G401 (cell line): ENCODE data around the gene SPACA9. TPM values are rescaled to one million over a fixed set of nuclear protein-coding genes. Genes with fewer than 3 reads are reported as not detected.

ENCODE experiments used
- DNase-seq: peaks from one replicate; pipeline ENCODE4 v3.0.0-alpha.2; 2015; ENCODE audit warnings: low spot score
- in situ Hi-C: cut with HindIII; loops from 2 replicates; pipeline ENCODE4 v1.10.0; 2016; ENCODE audit warnings: low sequenced_read_pairs, mixed read lengths
- total RNA-seq: library from RNA; depleted of rRNA; stranded (reverse); fragments of >200 nt; shearing (Covaris generic); gene quantifications from 2 replicates; pipeline ENCODE4 v1.2.3, GENCODE V29; 2014

SPACA9 gene
- total RNA-seq, 1 experiment from 2014 or later, result 5.5 TPM

DNA sequence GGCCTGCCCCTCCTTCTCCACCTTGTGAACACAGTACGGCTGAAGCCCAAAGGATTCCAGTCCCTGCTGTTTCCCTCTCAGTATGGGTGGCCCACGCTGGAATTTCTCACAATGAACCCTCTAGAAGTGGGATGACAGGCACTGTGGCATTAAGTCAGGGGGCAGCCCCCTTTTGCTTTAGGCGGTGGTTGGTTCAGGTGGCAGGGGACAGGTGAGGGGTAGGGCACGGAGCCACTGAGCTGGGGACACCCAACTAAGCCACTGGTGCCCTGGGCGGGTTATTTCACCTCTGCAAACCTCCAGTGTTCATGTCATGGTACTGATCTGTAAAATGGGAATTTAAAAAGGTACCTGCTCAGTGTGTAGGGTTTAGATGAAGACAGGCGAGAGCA is 7.6 kb downstream of the SPACA9 start:
- in situ Hi-C loops, result no loop called here

DNA sequence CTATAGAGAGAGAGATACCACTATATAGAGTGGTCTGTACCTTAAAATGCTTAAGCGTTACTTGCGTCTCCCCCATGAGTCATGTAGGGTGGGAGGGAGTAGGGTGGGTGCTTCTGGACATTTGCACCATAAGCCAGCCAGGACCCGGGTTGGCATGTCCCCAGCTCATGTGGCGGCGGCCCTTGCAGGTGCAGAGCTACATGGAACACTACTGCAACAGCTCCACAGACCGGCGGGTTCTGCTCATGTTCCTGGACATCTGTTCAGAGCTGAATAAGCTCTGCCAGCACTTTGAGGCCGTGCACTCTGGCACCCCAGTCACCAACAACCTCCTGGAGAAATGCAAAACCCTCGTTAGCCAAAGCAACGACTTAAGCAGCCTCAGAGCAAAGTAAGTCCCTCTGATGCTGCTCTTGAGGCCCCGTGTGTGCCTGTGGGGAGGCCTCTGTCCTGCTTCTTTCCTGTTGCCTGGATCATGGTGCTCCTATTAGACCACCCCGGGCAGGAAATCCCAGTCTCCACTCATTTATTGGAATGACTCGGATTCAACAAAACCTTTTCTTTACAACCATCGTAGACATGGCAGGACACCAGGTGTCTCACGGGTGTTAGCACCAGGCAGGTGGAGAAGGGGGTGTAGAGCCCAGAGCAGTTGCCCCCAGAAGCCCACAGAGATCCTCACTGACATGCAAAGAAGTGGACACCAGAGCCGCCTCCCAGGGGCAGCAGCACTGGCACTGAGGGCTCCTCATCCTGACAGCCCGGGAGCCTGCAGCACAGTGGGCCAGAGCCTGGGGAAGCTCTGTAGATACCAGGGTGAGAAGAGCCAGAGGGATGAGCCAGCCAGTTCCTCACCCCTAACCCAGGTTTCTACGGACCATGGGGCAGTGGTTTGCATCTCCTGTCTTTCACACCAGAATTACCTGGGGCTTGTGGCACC is 8.8 kb downstream of the SPACA9 start:
- in situ Hi-C loops, result no loop called here
- DNase-seq, result no peak

More for the DNA sequence above, 7.6 kb downstream of the SPACA9 start:
- DNase-seq, result no peak

DNA sequence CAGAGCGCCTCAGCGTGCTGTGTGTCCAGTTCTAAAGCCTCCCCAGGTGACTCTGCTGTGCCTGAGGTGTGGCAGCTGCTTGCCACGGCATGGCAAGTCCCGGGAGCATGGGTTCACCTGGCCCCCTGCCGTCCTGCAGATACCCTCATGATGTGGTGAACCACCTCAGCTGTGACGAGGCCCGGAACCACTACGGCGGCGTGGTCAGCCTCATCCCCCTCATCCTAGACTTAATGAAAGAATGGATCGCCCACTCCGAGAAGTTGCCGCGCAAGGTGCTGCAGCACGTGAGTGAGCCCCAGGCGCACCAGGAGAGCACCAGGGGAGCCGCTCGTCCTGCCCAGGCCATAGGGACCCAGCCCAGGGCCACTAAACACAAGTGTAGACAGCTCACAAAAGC is 9.5 kb downstream of the SPACA9 start:
- in situ Hi-C loops, result no loop called here
- no peak for DNase-seq

DNA sequence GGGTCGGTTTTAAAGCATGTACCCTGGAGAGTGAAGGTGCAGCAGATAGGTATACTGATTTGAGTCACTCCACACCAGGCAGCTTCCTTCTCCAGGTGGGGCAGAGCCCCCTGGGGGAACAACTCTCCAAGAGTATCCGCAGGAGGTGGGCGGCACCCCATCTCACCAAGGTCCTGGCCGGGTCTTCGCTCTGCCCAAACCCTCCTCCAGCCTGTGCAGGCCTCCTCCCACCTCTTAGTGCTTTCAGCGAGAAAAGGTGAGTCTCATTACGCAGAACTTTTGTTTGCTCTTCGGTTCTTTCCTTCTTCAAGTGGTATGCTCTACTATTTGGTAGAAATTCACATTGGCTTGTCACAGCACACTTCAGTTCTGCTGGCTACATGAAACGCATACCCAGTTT is 13.7 kb downstream of the SPACA9 start:
- in situ Hi-C loops, result no loop called here
- DNase-seq, result no peak

DNA sequence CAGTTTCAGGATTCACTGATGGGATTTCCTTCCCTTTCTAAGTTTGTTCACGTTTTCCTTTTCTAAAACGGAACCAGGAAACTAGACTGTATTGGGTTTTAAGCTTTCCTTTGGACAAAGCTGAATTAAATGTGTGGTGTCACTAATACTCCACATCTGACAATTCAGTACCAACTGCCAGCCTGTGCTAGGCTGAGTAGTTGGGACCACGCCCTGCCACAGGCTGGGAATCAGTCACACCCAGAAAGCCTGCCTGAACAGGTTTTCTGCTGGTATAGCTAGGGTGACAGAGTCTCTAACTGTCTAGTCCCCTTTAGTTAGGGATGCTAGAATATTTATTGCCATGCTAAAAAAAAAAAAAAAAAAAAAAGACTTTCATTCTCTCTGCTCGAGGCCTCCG is 15.6 kb downstream of the SPACA9 start:
- in situ Hi-C loops, result no loop called here
- DNase-seq, result no peak

DNA sequence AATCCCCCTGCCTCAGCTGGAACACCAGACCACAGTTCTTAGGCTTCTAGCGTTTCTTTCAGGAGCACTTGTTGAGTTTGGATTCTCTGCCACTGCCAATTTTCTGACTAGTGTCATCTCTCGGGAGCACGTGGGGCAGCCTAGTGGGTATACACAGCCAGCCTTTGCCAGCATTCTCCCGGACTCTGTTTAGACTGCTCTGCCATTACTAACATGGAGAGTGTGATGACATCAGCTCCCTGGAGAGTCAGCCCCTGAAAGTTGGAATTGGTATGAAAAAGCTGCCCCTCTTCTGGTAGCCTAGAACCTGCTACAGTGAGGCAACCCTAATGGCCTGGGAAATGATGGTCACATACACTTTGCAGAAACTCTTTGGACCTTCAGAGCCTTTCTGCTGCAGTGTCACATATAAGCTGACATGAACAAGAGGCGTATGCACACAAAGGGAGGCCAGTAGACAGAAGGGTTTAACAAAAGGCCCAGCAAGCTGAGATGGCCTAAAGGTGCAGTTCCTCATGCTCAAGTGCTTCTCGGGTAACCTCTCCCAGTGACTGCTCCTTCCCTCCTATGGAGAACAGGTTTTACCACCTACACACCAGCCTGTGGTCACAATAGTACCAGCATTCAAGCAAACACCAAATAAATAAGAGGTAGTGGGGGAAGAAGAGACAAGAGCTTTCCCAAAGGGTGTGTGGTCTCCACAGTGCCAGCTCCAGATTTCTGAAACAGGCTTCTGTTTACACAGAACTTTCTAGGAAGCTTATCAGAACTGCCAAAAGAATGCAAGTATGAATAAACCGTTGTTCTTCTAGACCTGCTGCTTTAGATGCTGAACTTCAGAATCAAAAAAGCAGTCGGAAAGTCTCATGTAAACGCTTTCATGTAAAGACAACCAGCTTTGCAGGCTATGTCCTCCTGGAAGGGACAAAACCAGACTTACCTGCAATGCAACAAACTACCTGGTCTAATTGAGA is 16.5 kb downstream of the SPACA9 start:
- no peak for DNase-seq
- in situ Hi-C loops, result no loop called here

DNA sequence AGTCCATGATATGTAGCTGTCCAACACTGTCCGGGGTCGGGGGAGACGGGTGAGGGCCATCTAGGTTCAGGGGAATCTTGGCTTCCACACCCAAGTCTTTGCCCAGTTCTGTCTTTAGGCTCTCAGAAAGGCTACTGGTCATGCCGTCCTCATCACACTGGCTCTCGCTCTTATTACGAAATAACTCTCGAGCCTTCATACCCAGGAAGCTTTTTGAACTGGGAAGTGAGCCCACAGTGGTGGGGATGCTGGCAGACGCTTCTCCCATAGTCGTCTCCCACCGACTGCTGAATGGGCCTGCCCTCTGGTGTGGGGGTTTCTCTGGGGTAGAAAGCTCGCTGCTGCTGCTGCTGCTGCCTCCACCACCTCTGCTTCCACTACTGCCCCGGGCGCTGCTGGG is 17.6 kb downstream of the SPACA9 start:
- DNase-seq, result peak; percentile 23
- in situ Hi-C loops, result no loop called here

DNA sequence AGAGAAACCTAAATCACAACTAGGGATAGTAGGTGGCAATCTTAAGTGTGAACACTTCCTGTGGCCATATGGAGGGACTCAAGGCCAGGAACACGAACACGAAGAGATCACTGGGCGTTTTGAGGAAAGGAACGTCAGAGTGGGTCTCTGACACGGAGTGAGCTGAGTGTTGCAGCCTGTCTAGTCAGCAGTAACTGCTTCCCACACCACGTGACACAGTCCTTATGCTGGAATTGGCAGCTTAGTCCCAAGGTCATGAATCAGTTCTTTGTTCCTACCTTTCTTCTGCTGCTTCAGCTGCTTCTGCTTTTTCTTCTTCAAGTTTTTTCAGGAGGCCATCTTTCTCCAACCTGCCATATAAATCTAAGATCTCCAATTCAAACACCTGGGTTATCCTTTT is 18.2 kb downstream of the SPACA9 start:
- in situ Hi-C loops, result no loop called here
- DNase-seq, result peak; percentile 85

DNA sequence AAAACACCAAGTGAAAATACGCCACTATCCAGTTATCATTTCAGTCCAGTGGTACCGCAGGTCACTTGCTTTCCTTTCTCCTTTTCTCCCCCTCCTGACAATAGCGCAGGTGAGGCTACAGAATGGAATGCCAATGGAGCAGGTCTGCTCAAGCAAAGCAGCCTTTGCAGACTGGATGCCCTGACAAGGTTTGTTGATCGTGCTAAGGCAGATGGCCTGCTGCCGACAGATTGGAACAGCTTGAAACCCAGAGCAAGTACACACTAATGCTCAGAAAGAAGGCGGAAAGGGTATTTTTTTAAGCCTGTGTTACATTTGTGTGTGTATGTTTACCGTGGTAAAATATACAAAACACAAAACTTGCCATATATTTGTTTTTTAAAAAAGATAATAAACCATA is 19.4 kb downstream of the SPACA9 start:
- peak; percentile 93 for DNase-seq
- in situ Hi-C loops, result no loop called here

DNA sequence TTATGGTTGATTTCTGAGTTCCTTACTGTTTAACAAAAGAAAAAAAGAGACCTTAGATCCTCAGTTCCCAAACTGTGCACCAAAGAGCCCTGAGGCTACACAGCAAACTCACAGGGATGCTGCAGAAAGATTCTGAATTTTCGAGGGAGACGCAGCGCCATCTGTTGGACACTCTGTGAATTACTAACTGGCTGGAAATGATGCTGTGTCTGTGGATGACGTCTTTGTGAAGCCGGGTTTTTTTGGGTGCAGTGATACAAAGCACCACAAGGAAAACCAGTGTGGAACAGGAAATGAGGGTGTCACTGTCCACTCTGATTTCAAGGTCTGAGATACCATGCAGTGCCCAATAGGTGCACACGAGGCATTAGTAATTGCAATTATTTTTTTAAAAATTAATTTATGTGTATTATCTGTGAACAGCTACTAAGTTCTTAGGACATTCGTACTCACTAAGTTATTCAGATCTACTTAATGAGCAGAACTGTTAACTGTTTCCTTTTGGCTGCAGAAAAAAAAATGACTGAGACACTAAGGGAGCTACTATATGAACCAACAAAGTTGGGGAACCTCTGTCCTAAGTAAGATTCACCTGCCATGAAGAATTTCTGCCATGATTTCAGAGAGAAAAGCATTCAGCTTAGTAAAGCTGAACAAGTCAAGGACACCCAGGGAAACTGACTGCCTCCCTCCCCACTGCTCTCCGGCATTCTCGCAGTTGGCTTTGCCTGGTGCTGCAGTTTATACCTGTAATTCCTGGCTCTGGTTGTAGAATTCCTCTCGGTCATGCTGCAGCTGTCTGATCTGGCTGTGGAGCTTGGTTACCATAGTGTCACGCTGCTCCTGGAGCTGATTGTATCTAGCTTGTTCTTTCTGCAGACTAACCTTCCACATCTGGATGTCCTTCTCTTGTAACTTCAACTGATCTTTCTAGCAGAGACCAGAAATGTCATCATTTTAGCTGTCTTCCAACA is 23.4 kb downstream of the SPACA9 start:
- in situ Hi-C loops, result no loop called here

DNA sequence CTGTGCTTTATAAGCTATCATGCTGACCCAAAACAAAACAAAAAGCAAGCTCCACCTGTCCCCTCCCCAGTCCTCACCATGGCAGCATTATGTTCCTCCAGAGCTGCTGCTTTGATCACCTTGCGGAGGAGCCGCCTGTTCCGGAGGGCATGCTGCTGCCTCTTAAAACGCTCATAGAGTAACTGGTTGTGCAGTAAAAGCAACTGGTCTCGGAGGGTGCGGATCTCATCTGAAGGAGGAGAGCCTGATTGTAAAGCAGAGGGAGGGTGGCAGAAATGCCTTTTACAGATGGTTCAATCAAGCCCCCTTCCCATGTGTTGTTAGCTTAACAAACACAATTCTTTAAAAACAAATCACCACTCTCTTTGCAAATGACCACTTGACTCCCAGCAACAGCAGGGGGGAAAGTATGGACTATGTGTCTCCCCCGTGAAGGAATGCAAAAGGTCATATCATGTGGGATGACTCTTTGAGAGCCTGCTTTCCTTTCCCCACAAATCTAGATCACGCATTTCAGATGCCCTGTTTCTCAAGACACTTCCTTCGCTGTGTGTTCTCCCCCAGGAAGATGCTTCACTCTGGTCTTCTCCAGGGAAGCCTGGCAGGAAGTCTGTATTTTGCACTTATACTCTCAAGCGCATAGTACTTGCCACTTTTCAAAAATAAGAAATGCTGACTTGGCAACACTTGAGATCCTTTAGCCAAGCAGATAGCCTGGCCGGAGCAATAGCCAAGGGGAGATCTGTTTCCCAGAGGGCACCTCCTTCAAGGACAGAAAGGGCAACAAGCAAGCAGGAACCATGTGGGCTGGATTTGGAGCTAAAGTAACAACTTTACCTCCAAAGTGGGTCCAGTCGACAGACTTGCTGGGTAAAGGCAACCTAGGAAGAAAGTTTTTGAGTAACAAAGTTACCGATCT is 25.1 kb downstream of the SPACA9 start:
- in situ Hi-C loops, result no loop called here
- no peak for DNase-seq

More for the DNA sequence above, 23.4 kb downstream of the SPACA9 start:
- DNase-seq, result peak; percentile 91

DNA sequence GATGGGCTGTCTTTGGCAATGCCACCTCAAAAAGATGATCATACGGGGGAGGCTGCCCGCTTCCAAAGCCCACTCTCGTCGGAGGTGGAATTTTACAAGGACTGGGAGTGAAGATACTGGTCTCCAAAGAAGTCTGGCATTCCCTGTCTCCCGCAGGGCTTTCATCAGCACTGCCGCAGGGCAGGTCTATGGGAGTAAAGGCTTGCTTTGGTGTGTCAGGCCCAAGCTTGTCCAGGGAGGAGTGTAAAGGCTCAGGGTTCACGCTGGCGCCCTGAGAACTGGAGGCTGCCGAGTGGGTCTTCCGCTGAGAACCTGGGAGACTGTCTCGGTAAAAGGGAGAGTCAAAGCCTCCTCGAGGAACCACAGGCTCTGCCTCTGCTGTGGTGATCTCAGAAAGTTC is 27.0 kb downstream of the SPACA9 start:
- in situ Hi-C loops, result no loop called here
- DNase-seq, result no peak

DNA sequence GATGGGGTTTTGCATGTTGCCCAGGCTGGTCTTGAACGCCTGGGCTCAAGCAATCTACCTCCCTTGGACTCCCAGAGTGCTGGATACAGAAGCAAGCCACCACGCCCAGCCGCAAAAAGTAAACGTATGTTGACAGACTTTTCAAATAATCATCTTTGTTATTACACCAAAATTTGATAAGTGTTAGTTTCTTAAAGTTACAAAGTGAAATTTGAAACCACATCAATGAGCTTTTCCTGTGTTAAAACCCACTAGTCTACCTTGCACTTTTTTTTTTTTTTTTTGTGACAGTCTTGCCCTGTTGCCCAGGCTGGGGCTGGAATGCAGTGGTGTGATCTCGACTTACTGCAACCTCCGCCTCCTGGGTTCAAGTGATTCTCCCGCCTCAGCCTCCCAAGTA is 29.9 kb downstream of the SPACA9 start:
- no peak for DNase-seq
- in situ Hi-C loops, result no loop called here

DNA sequence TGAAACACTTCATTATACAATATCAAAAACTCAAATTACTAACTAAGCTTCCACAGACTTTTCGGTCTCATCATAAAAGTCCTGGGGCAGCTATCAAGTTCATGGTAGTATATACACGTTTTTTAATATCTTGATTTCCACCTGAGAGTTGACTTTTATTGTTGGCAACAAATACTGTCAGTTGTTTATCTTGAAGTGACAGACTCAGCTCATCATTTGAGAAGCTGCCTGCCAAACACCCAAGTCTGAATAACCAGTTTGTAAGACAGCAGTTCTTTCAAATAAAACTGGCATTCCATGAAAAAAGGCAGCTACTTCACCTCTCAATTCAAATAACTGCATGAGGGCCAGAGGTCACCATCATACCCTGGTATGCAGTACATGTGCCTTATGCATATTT is 30.6 kb downstream of the SPACA9 start:
- DNase-seq, result no peak
- in situ Hi-C loops, result no loop called here

DNA sequence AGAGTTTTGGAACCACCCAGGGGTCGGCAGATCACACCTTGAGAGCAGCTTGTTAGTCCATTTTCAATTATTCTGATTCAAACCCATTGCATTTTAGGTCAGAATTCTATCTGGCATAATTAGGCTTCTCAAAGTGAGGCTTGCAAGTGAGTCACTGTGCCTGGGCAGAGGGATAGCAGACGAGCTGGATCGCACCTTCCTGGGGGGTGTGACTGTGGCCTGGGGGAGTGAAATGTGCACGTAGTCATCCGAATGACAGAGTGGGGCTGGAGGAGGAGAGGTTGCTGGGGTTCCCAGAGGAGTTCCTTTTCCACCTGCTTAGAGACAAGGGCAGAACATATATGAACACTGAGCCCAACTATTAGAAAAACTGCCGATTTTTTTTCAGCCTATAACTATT is 31.7 kb downstream of the SPACA9 start:
- DNase-seq, result no peak
- in situ Hi-C loops, result no loop called here

DNA sequence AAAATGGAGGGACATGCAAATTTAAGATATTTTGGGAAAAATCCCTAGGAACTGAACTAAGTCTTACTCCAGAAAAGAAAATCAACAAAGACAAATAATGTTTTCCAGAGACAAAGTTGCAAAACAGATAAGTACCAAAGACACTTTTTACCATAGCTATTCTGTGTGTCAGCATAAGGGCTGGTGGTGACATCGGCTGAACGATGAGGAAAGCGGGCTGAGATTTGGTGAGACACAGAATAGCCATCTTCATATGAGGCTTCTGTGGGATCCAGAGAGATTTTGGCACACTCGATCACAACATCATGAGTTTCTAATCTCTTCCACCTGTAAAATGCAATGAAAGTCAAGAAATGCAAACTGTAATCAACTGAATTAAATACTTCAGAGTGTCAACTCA is 33.4 kb downstream of the SPACA9 start:
- in situ Hi-C loops, result no loop called here
- no peak for DNase-seq

DNA sequence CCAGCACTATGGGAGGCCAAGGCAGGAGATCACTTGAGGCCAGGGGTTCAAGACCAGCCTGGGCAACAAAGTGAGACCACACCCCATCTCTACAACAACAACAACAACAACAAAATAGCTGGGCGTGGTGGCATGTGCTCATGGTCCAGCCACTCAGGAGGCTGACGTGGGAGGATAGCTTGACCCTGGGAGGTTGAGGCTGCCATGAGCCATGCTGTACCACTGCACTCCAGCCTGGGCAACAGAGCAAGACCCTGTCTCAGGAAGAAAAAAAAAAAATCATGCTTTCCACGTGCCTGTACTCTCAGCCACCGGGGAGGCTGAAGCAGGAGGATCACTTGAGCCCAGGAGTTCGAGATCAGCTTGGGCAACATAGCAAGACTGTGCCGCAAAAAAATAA is 36.2 kb downstream of the SPACA9 start:
- in situ Hi-C loops, result no loop called here

More for the DNA sequence above, 36.2 kb downstream of the SPACA9 start:
- no peak for DNase-seq
